ENCODE measurements around the gene FBXO30. TPM values are rescaled to one million over a fixed set of nuclear protein-coding genes. Genes with fewer than 3 reads are reported as not detected.

FBXO30 gene, protein sequence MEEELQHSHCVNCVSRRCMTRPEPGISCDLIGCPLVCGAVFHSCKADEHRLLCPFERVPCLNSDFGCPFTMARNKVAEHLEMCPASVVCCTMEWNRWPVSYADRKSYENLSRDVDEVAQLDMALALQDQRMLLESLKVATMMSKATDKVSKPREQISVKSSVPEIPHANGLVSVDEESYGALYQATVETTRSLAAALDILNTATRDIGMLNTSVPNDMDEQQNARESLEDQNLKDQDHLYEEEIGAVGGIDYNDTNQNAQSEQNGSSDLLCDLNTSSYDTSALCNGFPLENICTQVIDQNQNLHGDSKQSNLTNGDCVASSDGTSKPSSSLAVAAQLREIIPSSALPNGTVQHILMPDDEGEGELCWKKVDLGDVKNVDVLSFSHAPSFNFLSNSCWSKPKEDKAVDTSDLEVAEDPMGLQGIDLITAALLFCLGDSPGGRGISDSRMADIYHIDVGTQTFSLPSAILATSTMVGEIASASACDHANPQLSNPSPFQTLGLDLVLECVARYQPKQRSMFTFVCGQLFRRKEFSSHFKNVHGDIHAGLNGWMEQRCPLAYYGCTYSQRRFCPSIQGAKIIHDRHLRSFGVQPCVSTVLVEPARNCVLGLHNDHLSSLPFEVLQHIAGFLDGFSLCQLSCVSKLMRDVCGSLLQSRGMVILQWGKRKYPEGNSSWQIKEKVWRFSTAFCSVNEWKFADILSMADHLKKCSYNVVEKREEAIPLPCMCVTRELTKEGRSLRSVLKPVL
- total RNA-seq: 5.2 and 6.2 TPM in 2 replicates

GRCh38 chr6:145814501-145815308, at the start of gene FBXO30:
TSS of gene FBXO30 (minus strand) at chr6:145814795. CDS start at chr6:145806405, 8,390 bp downstream.

Other genes starting within 250 kb of the FBXO30 start
- gene EPM2A, start 79.3 kb downstream of the FBXO30 start, total RNA-seq: 4.5 and 8.9 TPM in 2 replicates
- 5.9 and 6.2 TPM in 2 replicates for gene SHPRH, start 149.6 kb upstream of the FBXO30 start, total RNA-seq
- gene GRM1, start 214.3 kb upstream of the FBXO30 start, total RNA-seq: not detected in 2 replicates